ENCODE measurements around the gene TRIM37. TPM values are rescaled to one million over a fixed set of nuclear protein-coding genes. Genes with fewer than 3 reads are reported as not detected.

The TRIM37 gene
- total and polyA plus RNA-seq, 2 donors from 2014 or later: 9.7 to 19.1 TPM

GRCh38 chr17:58944166-58944565, 162.5 kb downstream of the TRIM37 start:
- DNase-seq (no peak), FAIRE-seq (no peak)
- no peak for TF ChIP-seq CTCF (IDR thresholded peaks at IDR 0.05; ENCODE audit: borderline replicate concordance, extremely low read depth, insufficient read depth)
- intact Hi-C loops (cut with DNase I): no loop called here
- Histone ChIP-seq H3K27ac (ENCODE audit: low read depth in 2 of 2, low read length in 2 of 2) (no peak overlapping the region), H3K4me1 (ENCODE audit: control insufficient read depth in 2 of 3, insufficient read depth in 2 of 3, low read depth in 1 of 3, low read length in 3 of 3) (no peaks in the 10 kb centered on the region), H3K9ac (ENCODE audit: low read length in 3 of 3) (no peak overlapping the region), H3K9me3 (ENCODE audit: control insufficient read depth in 2 of 3, insufficient read depth in 1 of 3, low read length in 3 of 3) (peaks cover 0 to 4% (median 0%) of the 10 kb centered on the region in 3 donors), H3K27me3 (ENCODE audit: control insufficient read depth, insufficient read depth, low read length) (no peaks in the 10 kb centered on the region), H3K4me3 (ENCODE audit: low read length in 3 of 3) (no peak overlapping the region), H3K36me3 (ENCODE audit: control insufficient read depth in 2 of 3, insufficient read depth in 3 of 3, low read length in 3 of 3) (no peaks in the 10 kb centered on the region)

- H3K4me3 ChIP-seq (ENCODE audit: low read length in 3 of 3): no peak overlapping the region
- FAIRE-seq: no peak
- intact Hi-C loops (cut with DNase I): no loop called here
- H3K4me1 ChIP-seq (ENCODE audit: control insufficient read depth in 2 of 3, insufficient read depth in 2 of 3, low read depth in 1 of 3, low read length in 3 of 3): no peaks in the 10 kb centered on the region
- DNase-seq: no peak
- H3K27me3 ChIP-seq (ENCODE audit: control insufficient read depth, insufficient read depth, low read length): no peaks in the 10 kb centered on the region
- H3K9me3 ChIP-seq (ENCODE audit: control insufficient read depth in 2 of 3, insufficient read depth in 1 of 3, low read length in 3 of 3): no peaks in the 10 kb centered on the region
- H3K36me3 ChIP-seq (ENCODE audit: control insufficient read depth in 2 of 3, insufficient read depth in 3 of 3, low read length in 3 of 3): no peaks in the 10 kb centered on the region
- no peak overlapping the region for H3K9ac ChIP-seq (ENCODE audit: low read length in 3 of 3)
- TF ChIP-seq CTCF (IDR thresholded peaks at IDR 0.05; ENCODE audit: borderline replicate concordance, extremely low read depth, insufficient read depth): no peak
- H3K27ac ChIP-seq (ENCODE audit: low read depth in 2 of 2, low read length in 2 of 2): no peak overlapping the region
Measured at GRCh38 chr17:58936295-58936694, 170.4 kb downstream of the TRIM37 start.

- Histone ChIP-seq H3K4me1 (ENCODE audit: control insufficient read depth in 2 of 3, insufficient read depth in 2 of 3, low read depth in 1 of 3, low read length in 3 of 3) (no peaks in the 10 kb centered on the region), H3K27me3 (ENCODE audit: control insufficient read depth, insufficient read depth, low read length) (no peaks in the 10 kb centered on the region), H3K4me3 (ENCODE audit: low read length in 3 of 3) (no peak overlapping the region), H3K36me3 (ENCODE audit: control insufficient read depth in 2 of 3, insufficient read depth in 3 of 3, low read length in 3 of 3) (no peaks in the 10 kb centered on the region), H3K27ac (ENCODE audit: low read depth in 2 of 2, low read length in 2 of 2) (no peak overlapping the region), H3K9me3 (ENCODE audit: control insufficient read depth in 2 of 3, insufficient read depth in 1 of 3, low read length in 3 of 3) (no peaks in the 10 kb centered on the region), H3K9ac (ENCODE audit: low read length in 3 of 3) (no peak overlapping the region)
- no peak for TF ChIP-seq CTCF (IDR thresholded peaks at IDR 0.05; ENCODE audit: borderline replicate concordance, extremely low read depth, insufficient read depth)
- intact Hi-C loops (cut with DNase I): no loop called here
- FAIRE-seq: no peak
- DNase-seq: no peak
Measured at GRCh38 chr17:58932956-58933355, 173.7 kb downstream of the TRIM37 start.

Small RNA genes lying within 50 kb of the gene (microRNA-seq; reads per million reads assigned to microRNA genes)
- gene MIR301A (43.6 reads per million, percentile 41 among the genes with 10 or more reads in this experiment), gene MIR454 (617 reads per million, percentile 77 among the genes with 10 or more reads in this experiment)

Other genes starting within 250 kb of the TRIM37 start
- gene SKA2, start 48.3 kb upstream of the TRIM37 start, total RNA-seq: 29.2 TPM
- gene SKA2, start 48.3 kb upstream of the TRIM37 start, polyA plus RNA-seq (ENCODE audit: insufficient read depth, low read depth, low replicate concordance): 40.3 TPM
- 2.5 TPM for gene PRR11, start 48.9 kb upstream of the TRIM37 start, total RNA-seq
- 0.26 TPM for gene PRR11, start 48.9 kb upstream of the TRIM37 start, polyA plus RNA-seq (ENCODE audit: insufficient read depth, low read depth, low replicate concordance)
- gene SMG8, start 103.2 kb upstream of the TRIM37 start, total RNA-seq: 10.3 TPM
- 5.0 TPM for gene SMG8, start 103.2 kb upstream of the TRIM37 start, polyA plus RNA-seq (ENCODE audit: insufficient read depth, low read depth, low replicate concordance)
- 2.5 TPM for gene GDPD1, start 113.6 kb upstream of the TRIM37 start, total RNA-seq
- gene GDPD1, start 113.6 kb upstream of the TRIM37 start, polyA plus RNA-seq (ENCODE audit: insufficient read depth, low read depth, low replicate concordance): 2.8 TPM
- 53.6 TPM for gene YPEL2, start 224.8 kb upstream of the TRIM37 start, total RNA-seq
- gene YPEL2, start 224.8 kb upstream of the TRIM37 start, polyA plus RNA-seq (ENCODE audit: insufficient read depth, low read depth, low replicate concordance): 9.0 TPM